Keratinocyte (primary cell): ENCODE measurements around the gene DCAF6.

Experiments
- CTCF ChIP-seq, 3 experiments: IDR thresholded peaks in 1 of 3; conservative IDR thresholded peaks in 1 of 3; optimal IDR thresholded peaks in 1 of 3; 2 replicates in 2 of 3; 3 replicates in 1 of 3; pipeline versions ENCODE3 to v1.5.1; 2011; ENCODE audit warnings: low read length in 3 of 3, mild to moderate bottlenecking in 3 of 3, moderate library complexity in 2 of 3, control low read depth in 1 of 3, inconsistent platforms in 1 of 3; ENCODE audit not compliant: insufficient read depth in 2 of 3; ENCODE audit errors: extremely low read depth in 1 of 3
- EZH2 ChIP-seq: IDR thresholded peaks from one replicate; pipeline ENCODE4 v1.6.1; 2012; ENCODE audit warnings: inconsistent platforms, mild to moderate bottlenecking, low read length, moderate library complexity

GRCh38 chr1:167911413-167911812 lies 25.1 kb upstream of the DCAF6 start:
- TF ChIP-seq EZH2 (no peak), CTCF (optimal IDR thresholded peaks at IDR 0.05 in 1 of 3, IDR thresholded peaks at IDR 0.05 in 1 of 3, conservative IDR thresholded peaks at IDR 0.05 in 1 of 3; ENCODE audit: extremely low read depth in 1 of 3, insufficient read depth in 2 of 3, low read length in 3 of 3) (no peak)
